GM23338 (cell line): ENCODE results near the gene THBS4. TPM values are rescaled to one million over a fixed set of nuclear protein-coding genes. Genes with fewer than 3 reads are reported as not detected.

Source experiments
- ATAC-seq: fragments of 200-7000 bp; cut with Tn5 transposase; 3 replicates; pipeline ENCODE4 v1.9.1; 2020
- DNase-seq: peaks from one replicate; pipeline ENCODE4 v3.0.0-alpha.2; 2015; ENCODE audit warnings: low spot score
- H2AFZ ChIP-seq: fragments of 200-600 bp; sonication (generic); 2 replicates; pipeline ENCODE4 v1.8.0; 2016; ENCODE audit warnings: antibody characterized with exemption, mild to moderate bottlenecking, moderate library complexity
- H3F3A ChIP-seq: fragments of 200-600 bp; sonication (generic); replicated peaks from 2 replicates; pipeline ENCODE4 v1.8.0; 2017; ENCODE audit warnings: antibody characterized with exemption, mixed run types, low read depth
- H3K27ac ChIP-seq: fragments of 200-600 bp; sonication (generic); 2 replicates; pipeline ENCODE4 v1.6.1; 2016; ENCODE audit warnings: low read depth
- H3K27me3 ChIP-seq: fragments of 200-600 bp; sonication (generic); 2 replicates; pipeline ENCODE4 v1.8.0; 2016; ENCODE audit warnings: mild to moderate bottlenecking, mixed run types, moderate library complexity; ENCODE audit not compliant: insufficient read depth
- H3K36me3 ChIP-seq: fragments of 200-600 bp; sonication (generic); 2 replicates; pipeline ENCODE4 v1.8.0; 2016; ENCODE audit warnings: mild to moderate bottlenecking; ENCODE audit not compliant: insufficient read depth
- H3K4me1 ChIP-seq: fragments of 200-600 bp; sonication (generic); 2 replicates; pipeline ENCODE4 v1.8.0; 2016; ENCODE audit warnings: mild to moderate bottlenecking, moderate library complexity; ENCODE audit not compliant: insufficient read depth
- H3K4me2 ChIP-seq: fragments of 200-600 bp; sonication (generic); 2 replicates; pipeline ENCODE4 v1.7.1; 2017; ENCODE audit warnings: mixed run types
- H3K4me3 ChIP-seq: fragments of 200-600 bp; sonication (generic); 2 replicates; pipeline ENCODE4 v1.6.1; 2016; ENCODE audit warnings: mixed run types
- H3K79me2 ChIP-seq: fragments of 200-600 bp; sonication (generic); replicated peaks from 2 replicates; pipeline ENCODE4 v1.8.0; 2017; ENCODE audit warnings: mild to moderate bottlenecking; ENCODE audit not compliant: insufficient read depth
- H3K9me2 ChIP-seq: fragments of 200-600 bp; sonication (generic); 2 replicates; pipeline ENCODE4 v1.8.0; 2017; ENCODE audit not compliant: insufficient read depth
- H4K20me1 ChIP-seq: fragments of 200-600 bp; sonication (generic); replicated peaks from 2 replicates; pipeline ENCODE4 v1.8.0; 2017; ENCODE audit warnings: mild to moderate bottlenecking; ENCODE audit not compliant: insufficient read depth
- H3K27ac Mint-ChIP-seq: 2 replicates; pipeline ENCODE4 v1.8.0; 2020; ENCODE audit warnings: inconsistent platforms, mild to moderate bottlenecking, moderate library complexity, mixed read lengths
- H3K27me3 Mint-ChIP-seq: 3 replicates; pipeline ENCODE4 v1.8.0; 2022; ENCODE audit warnings: low read depth, mild to moderate bottlenecking, moderate library complexity, mixed read lengths, inconsistent platforms; ENCODE audit not compliant: insufficient read depth, poor library complexity
- H3K36me3 Mint-ChIP-seq: 3 replicates; pipeline ENCODE4 v1.8.0; 2021; ENCODE audit warnings: low read depth, mild to moderate bottlenecking, inconsistent platforms, moderate library complexity, mixed read lengths
- H3K4me1 Mint-ChIP-seq: 3 replicates; pipeline ENCODE4 v1.8.0; 2020; ENCODE audit warnings: mild to moderate bottlenecking, inconsistent platforms, mixed read lengths
- H3K4me3 Mint-ChIP-seq: 3 replicates; pipeline ENCODE4 v1.8.0; 2021; ENCODE audit warnings: moderate library complexity, mild to moderate bottlenecking, inconsistent platforms, mixed read lengths
- H3K9me3 Mint-ChIP-seq: 3 replicates; pipeline ENCODE4 v1.8.0; 2020; ENCODE audit warnings: moderate library complexity, mild to moderate bottlenecking, inconsistent platforms, mixed read lengths
- EZH2 ChIP-seq: fragments of 200-600 bp; sonication (generic); IDR thresholded peaks from one replicate; pipeline ENCODE4 v1.8.0; 2017; ENCODE audit warnings: antibody characterized with exemption, mild to moderate bottlenecking, low read depth; ENCODE audit not compliant: unreplicated experiment
- JUNB ChIP-seq: IDR thresholded peaks from one replicate; pipeline ENCODE4 v1.6.1; 2016; ENCODE audit warnings: antibody characterized with exemption; ENCODE audit not compliant: unreplicated experiment
- NANOG ChIP-seq: IDR thresholded peaks from 2 replicates; pipeline ENCODE4 v1.6.1; 2016; ENCODE audit warnings: antibody characterized with exemption, borderline replicate concordance
- POLR2AphosphoS5 ChIP-seq: IDR thresholded peaks from 2 replicates; pipeline ENCODE4 v1.6.1; 2016; ENCODE audit warnings: antibody characterized with exemption, low read depth
- STAT1 ChIP-seq: IDR thresholded peaks from one replicate; pipeline ENCODE4 v1.6.1; 2016; ENCODE audit warnings: antibody characterized with exemption; ENCODE audit not compliant: unreplicated experiment
- ZNF114 ChIP-seq: fragments of 250-450 bp; sonication (Bioruptor Pico); IDR thresholded peaks from 2 replicates; pipeline ENCODE4 v1.5.0; 2020; ENCODE audit warnings: mild to moderate bottlenecking, moderate library complexity
- ZNF462 ChIP-seq: fragments of 250-450 bp; sonication (Bioruptor Pico); IDR thresholded peaks from 2 replicates; pipeline ENCODE4 v1.5.0; 2020; ENCODE audit warnings: mild to moderate bottlenecking, moderate library complexity
- polyA plus RNA-seq: library from polyadenylated mRNA; unstranded; fragments of >200 nt; fragmentation: Nextera tagmentation; extraction: Ambion mirVana; gene quantifications from 2 replicates; pipeline ENCODE4 v1.2.1, GENCODE V29; 2016
- total RNA-seq: library from RNA; depleted of rRNA; stranded (reverse); fragments of >200 nt; shearing (Covaris generic); gene quantifications from 2 replicates; pipeline ENCODE4 v1.2.3, GENCODE V29; 2014
- TF ChIP-seq, protein P1 (sequence below): IDR thresholded peaks from 2 replicates; pipeline ENCODE4 v1.6.1; 2016; ENCODE audit warnings: antibody characterized with exemption

THBS4 gene
- total and polyA plus RNA-seq, 2 experiments from 2014 or later, result 14.0 to 23.2 TPM

- H3F3A ChIP-seq, result no peaks in the 10 kb centered on the region
- H3K27ac Mint-ChIP-seq, result no peak overlapping the region
- H2AFZ ChIP-seq, result no peak overlapping the region
- peaks cover 8% of the 10 kb centered on the region for H3K27me3 Mint-ChIP-seq
- no peak overlapping the region for H3K4me3 ChIP-seq
- H3K9me3 Mint-ChIP-seq, result peaks cover 8% of the 10 kb centered on the region
- DNase-seq (no peak), ATAC-seq (no peak)
- no peak overlapping the region for H3K4me2 ChIP-seq
- H3K79me2 ChIP-seq, result no peaks in the 10 kb centered on the region
- no peaks in the 10 kb centered on the region for H3K9me2 ChIP-seq
- H3K4me1 ChIP-seq, result no peaks in the 10 kb centered on the region
- no peaks in the 10 kb centered on the region for H3K4me1 Mint-ChIP-seq
- H3K36me3 ChIP-seq, result peaks cover 7% of the 10 kb centered on the region; the same call in 1 of the 2 replicates
- H3K36me3 Mint-ChIP-seq, result peaks cover 10% of the 10 kb centered on the region
- no peaks in the 10 kb centered on the region for H4K20me1 ChIP-seq
- H3K27me3 ChIP-seq, result no peaks in the 10 kb centered on the region
- no peak overlapping the region for H3K27ac ChIP-seq
- TF ChIP-seq ZNF462 (CRISPR knock-in tag) (no peak), POLR2AphosphoS5 (no peak), EZH2 (no peak), JUNB (no peak), STAT1 (no peak), ZNF114 (CRISPR knock-in tag) (no peak), NANOG (no peak)
- TF ChIP-seq, protein P1, sequence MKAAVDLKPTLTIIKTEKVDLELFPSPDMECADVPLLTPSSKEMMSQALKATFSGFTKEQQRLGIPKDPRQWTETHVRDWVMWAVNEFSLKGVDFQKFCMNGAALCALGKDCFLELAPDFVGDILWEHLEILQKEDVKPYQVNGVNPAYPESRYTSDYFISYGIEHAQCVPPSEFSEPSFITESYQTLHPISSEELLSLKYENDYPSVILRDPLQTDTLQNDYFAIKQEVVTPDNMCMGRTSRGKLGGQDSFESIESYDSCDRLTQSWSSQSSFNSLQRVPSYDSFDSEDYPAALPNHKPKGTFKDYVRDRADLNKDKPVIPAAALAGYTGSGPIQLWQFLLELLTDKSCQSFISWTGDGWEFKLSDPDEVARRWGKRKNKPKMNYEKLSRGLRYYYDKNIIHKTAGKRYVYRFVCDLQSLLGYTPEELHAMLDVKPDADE, result no peak
- H3K4me3 Mint-ChIP-seq, result no peak overlapping the region
Observed at GRCh38 chr5:80119372-80119771, 84.2 kb downstream of the THBS4 start.
